ENCODE results near the gene SPRY1. TPM values are rescaled to one million over a fixed set of nuclear protein-coding genes. Genes with fewer than 3 reads are reported as not detected.

The SPRY1 gene
- total RNA-seq, 2 donors from 2014 or later: 147 to 215 TPM

- TF ChIP-seq CTCF (IDR thresholded peaks at IDR 0.05): no peak
These were observed 12.7 kb downstream of the SPRY1 start for GRCh38 chr4:123409334-123409733.

GRCh38 chr4:123411514-123411913 lies 14.9 kb downstream of the SPRY1 start:
- H3K27ac ChIP-seq: no peak overlapping the region

More at GRCh38 chr4:123409334-123409733, 12.7 kb downstream of the SPRY1 start:
- Histone ChIP-seq H3K27ac (no peak overlapping the region), H3K36me3 (no peaks in the 10 kb centered on the region), H3K4me1 (ENCODE audit: control insufficient read depth in 1 of 2, low read depth in 2 of 2) (peaks cover 8 to 14% of the 10 kb centered on the region in 2 donors), H3K4me3 (no peak overlapping the region), H3K9me3 (no peaks in the 10 kb centered on the region), H3K27me3 (replicated peaks; ENCODE audit: insufficient read depth) (no peaks in the 10 kb centered on the region)
- no peak for ATAC-seq (ENCODE audit: insufficient number of reproducible peaks, low FRiP score, low read depth)
- DNase-seq (ENCODE audit: low spot score): no peak

GRCh38 chr4:123412091-123412505 lies 15.5 kb downstream of the SPRY1 start:
- H3K27me3 ChIP-seq (replicated peaks; ENCODE audit: insufficient read depth): no peaks in the 10 kb centered on the region
- no peak for ATAC-seq (ENCODE audit: insufficient number of reproducible peaks, low FRiP score, low read depth)
- H3K27ac ChIP-seq: no peak overlapping the region
- H3K4me3 ChIP-seq: no peak overlapping the region
- DNase-seq (ENCODE audit: low spot score): no peak
- no peaks in the 10 kb centered on the region for H3K9me3 ChIP-seq
- no peaks in the 10 kb centered on the region for H3K4me1 ChIP-seq (ENCODE audit: control insufficient read depth in 1 of 2, low read depth in 2 of 2)
- H3K36me3 ChIP-seq: no peaks in the 10 kb centered on the region
- TF ChIP-seq CTCF (IDR thresholded peaks at IDR 0.05): no peak

More at GRCh38 chr4:123411514-123411913, 14.9 kb downstream of the SPRY1 start:
- no peak for ATAC-seq (ENCODE audit: insufficient number of reproducible peaks, low FRiP score, low read depth)
- Histone ChIP-seq H3K27me3 (replicated peaks; ENCODE audit: insufficient read depth) (no peaks in the 10 kb centered on the region), H3K4me3 (no peak overlapping the region), H3K4me1 (ENCODE audit: control insufficient read depth in 1 of 2, low read depth in 2 of 2) (no peaks in the 10 kb centered on the region), H3K36me3 (no peaks in the 10 kb centered on the region), H3K9me3 (no peaks in the 10 kb centered on the region)
- TF ChIP-seq CTCF (IDR thresholded peaks at IDR 0.05): no peak
- DNase-seq (ENCODE audit: low spot score): no peak

DNA sequence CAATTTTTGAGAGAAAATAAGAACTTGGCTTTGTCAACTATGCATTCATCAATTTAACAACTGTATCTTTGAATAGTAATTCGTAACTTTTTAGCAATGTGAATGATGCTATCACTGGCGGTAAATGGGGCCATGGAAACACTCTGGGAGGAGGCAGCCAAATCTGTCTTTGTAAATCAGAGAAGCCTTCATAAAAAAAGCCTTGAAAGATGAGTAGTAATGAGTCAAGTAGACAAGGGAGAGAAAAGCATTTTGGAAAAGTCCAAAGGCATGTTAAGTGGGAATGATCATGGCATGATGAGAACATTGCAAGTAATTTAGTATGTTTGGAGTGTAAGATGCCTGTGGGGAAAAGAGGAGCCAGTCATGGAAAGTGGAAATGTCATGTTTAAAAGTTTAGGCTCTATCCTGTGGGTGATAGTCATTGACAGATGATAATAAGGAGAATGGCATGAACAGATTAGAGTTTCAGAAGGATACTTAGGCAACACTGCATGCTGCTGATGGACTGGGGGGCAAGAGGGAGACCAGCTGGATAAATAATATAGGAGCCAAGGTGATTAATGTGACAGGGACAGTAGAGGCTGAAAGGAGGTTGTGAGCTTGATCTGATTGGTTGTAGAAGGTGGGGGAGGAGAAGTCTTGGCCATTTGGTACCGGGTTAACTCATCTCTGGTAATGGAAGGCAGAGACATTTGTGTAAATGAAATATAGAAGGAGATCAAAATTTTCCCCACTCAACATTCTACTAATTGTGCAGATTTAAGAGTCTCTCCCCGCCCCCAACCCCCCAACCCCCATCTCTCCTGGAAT lies 16.3 kb downstream of the SPRY1 start:
- H3K27me3 ChIP-seq (replicated peaks; ENCODE audit: insufficient read depth): no peaks in the 10 kb centered on the region
- H3K4me3 ChIP-seq: no peak overlapping the region
- H3K36me3 ChIP-seq: no peaks in the 10 kb centered on the region
- no peaks in the 10 kb centered on the region for H3K9me3 ChIP-seq
- no peak overlapping the region for H3K27ac ChIP-seq
- DNase-seq (ENCODE audit: low spot score) (no peak), ATAC-seq (ENCODE audit: insufficient number of reproducible peaks, low FRiP score, low read depth) (no peak)
- no peak for TF ChIP-seq CTCF (IDR thresholded peaks at IDR 0.05)
- H3K4me1 ChIP-seq (ENCODE audit: control insufficient read depth in 1 of 2, low read depth in 2 of 2): peaks cover 0 to under 1% of the 10 kb centered on the region in 2 donors

DNA sequence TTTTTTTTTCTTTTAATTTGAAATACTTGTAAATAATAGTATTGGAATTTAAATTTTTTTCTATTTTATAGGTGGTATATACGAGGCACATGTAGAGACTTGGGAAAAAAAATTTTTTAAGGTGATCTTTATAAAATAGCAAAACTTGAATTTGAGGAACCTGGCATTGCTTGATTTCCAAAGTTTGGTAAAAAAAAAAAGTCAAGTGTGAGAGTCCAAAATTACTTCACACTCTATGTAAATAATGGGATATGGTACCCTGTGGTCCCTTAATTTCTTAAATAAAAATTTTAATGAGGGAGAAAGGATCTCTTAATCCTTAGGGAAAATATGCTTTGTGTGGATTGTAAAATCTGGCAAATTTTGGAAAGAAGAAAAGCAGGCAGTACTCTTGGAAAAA lies 19.0 kb downstream of the SPRY1 start:
- no peak for ATAC-seq (ENCODE audit: insufficient number of reproducible peaks, low FRiP score, low read depth)
- Histone ChIP-seq H3K27ac (no peak overlapping the region), H3K27me3 (replicated peaks; ENCODE audit: insufficient read depth) (no peaks in the 10 kb centered on the region), H3K4me1 (ENCODE audit: control insufficient read depth in 1 of 2, low read depth in 2 of 2) (peaks cover 2 to 10% of the 10 kb centered on the region in 2 donors), H3K36me3 (no peaks in the 10 kb centered on the region), H3K9me3 (no peaks in the 10 kb centered on the region), H3K4me3 (no peak overlapping the region)
- DNase-seq (ENCODE audit: low spot score): no peak
- no peak for TF ChIP-seq CTCF (IDR thresholded peaks at IDR 0.05)
